GM21423 (cell line): ENCODE data around the gene PRPSAP1.
A peak's percentile ranks its signal among the peaks of the same experiment; 100 is the strongest.

ENCODE experiments used
- ATAC-seq: cut with Tn5 transposase; IDR thresholded peaks from one replicate; pipeline ENCODE4 v1.9.1; 2021; ENCODE audit warnings: mild to moderate bottlenecking, moderate library complexity; ENCODE audit not compliant: unreplicated experiment

The PRPSAP1 gene

GRCh38 chr17:76267051-76267576 lies 86.6 kb downstream of the PRPSAP1 start:
- no peak for ATAC-seq

GRCh38 chr17:76266244-76266938 lies 87.3 kb downstream of the PRPSAP1 start:
- no peak for ATAC-seq

- ATAC-seq, result no peak
These were observed 88.0 kb downstream of the PRPSAP1 start for GRCh38 chr17:76265624-76266243.

GRCh38 chr17:76264755-76265623 lies 88.7 kb downstream of the PRPSAP1 start, which contains the start of gene UBALD2:
Gene UBALD2 (plus strand): TSS chr17:76265348. CDS start chr17:76265506, 158 bp downstream.
- ATAC-seq, result peak; percentile 66

- no peak for ATAC-seq
These were observed 89.3 kb downstream of the PRPSAP1 start for GRCh38 chr17:76264425-76264754.

GRCh38 chr17:76263896-76264295 lies 89.8 kb downstream of the PRPSAP1 start:
- ATAC-seq, result no peak

GRCh38 chr17:76262732-76263344 lies 90.9 kb downstream of the PRPSAP1 start:
- ATAC-seq, result no peak

GRCh38 chr17:76261421-76262215 lies 92.1 kb downstream of the PRPSAP1 start:
- no peak for ATAC-seq

GRCh38 chr17:76260669-76261068 lies 93.0 kb downstream of the PRPSAP1 start:
- ATAC-seq, result no peak

GRCh38 chr17:76260220-76260619 lies 93.5 kb downstream of the PRPSAP1 start:
- ATAC-seq, result no peak
